GM18505 (cell line): ENCODE measurements around the gene MYO19.
"Not testable (repeated sequence)": the region's sequence is repeated elsewhere in the genome, so short reads cannot be mapped to it uniquely, and the experiment has no call there.

Experiments
- ATAC-seq: cut with Tn5 transposase; IDR thresholded peaks from one replicate; pipeline ENCODE4 v1.9.1; 2021; ENCODE audit not compliant: unreplicated experiment
- POLR2A ChIP-seq: IDR thresholded peaks from 4 replicates; pipeline ENCODE4 v1.6.1; 2011; ENCODE audit warnings: borderline replicate concordance; ENCODE audit not compliant: insufficient read depth, insufficient read length; ENCODE audit errors: extremely low read depth

MYO19 gene

GRCh38 chr17:36515837-36516236, 18.8 kb downstream of the MYO19 start:
- TF ChIP-seq POLR2A: no peak

GRCh38 chr17:36514856-36515255, 19.8 kb downstream of the MYO19 start:
- TF ChIP-seq POLR2A: no peak
- no peak for ATAC-seq

More at GRCh38 chr17:36515837-36516236, 18.8 kb downstream of the MYO19 start:
- ATAC-seq: no peak

- no peak for TF ChIP-seq POLR2A
These were observed 22.0 kb downstream of the MYO19 start for GRCh38 chr17:36512641-36513040.

GRCh38 chr17:36511216-36511615, 23.5 kb downstream of the MYO19 start:
- no peak for TF ChIP-seq POLR2A

More at GRCh38 chr17:36512641-36513040, 22.0 kb downstream of the MYO19 start:
- ATAC-seq: no peak

GRCh38 chr17:36510636-36511035, 24.0 kb downstream of the MYO19 start:
- no peak for ATAC-seq
- TF ChIP-seq POLR2A: no peak

More at GRCh38 chr17:36511216-36511615, 23.5 kb downstream of the MYO19 start:
- ATAC-seq: no peak

- no peak for TF ChIP-seq POLR2A
- ATAC-seq: no peak
These were observed 25.2 kb downstream of the MYO19 start for GRCh38 chr17:36509272-36509985.

- ATAC-seq: not testable (repeated sequence)
These were observed 26.2 kb downstream of the MYO19 start for GRCh38 chr17:36508439-36508838.

- TF ChIP-seq POLR2A: no peak
These were observed 27.4 kb downstream of the MYO19 start for GRCh38 chr17:36507266-36507665.

GRCh38 chr17:36506831-36507230, 27.8 kb downstream of the MYO19 start:
- ATAC-seq: no peak
- no peak for TF ChIP-seq POLR2A

More at GRCh38 chr17:36507266-36507665, 27.4 kb downstream of the MYO19 start:
- no peak for ATAC-seq

- no peak for TF ChIP-seq POLR2A
These were observed 28.3 kb downstream of the MYO19 start for GRCh38 chr17:36506249-36506826.

GRCh38 chr17:36505171-36505570, 29.5 kb downstream of the MYO19 start:
- no peak for TF ChIP-seq POLR2A
- no peak for ATAC-seq

More at GRCh38 chr17:36506249-36506826, 28.3 kb downstream of the MYO19 start:
- no peak for ATAC-seq

GRCh38 chr17:36504156-36504545, 30.5 kb downstream of the MYO19 start:
- TF ChIP-seq POLR2A: no peak
- no peak for ATAC-seq

GRCh38 chr17:36503456-36504155, 31.1 kb downstream of the MYO19 start:
- no peak for TF ChIP-seq POLR2A

GRCh38 chr17:36501963-36502362, 32.7 kb downstream of the MYO19 start:
- ATAC-seq: no peak
- TF ChIP-seq POLR2A: no peak

More at GRCh38 chr17:36503456-36504155, 31.1 kb downstream of the MYO19 start:
- no peak for ATAC-seq
